ENCODE results near the gene COL4A6.

The COL4A6 gene

DNA sequence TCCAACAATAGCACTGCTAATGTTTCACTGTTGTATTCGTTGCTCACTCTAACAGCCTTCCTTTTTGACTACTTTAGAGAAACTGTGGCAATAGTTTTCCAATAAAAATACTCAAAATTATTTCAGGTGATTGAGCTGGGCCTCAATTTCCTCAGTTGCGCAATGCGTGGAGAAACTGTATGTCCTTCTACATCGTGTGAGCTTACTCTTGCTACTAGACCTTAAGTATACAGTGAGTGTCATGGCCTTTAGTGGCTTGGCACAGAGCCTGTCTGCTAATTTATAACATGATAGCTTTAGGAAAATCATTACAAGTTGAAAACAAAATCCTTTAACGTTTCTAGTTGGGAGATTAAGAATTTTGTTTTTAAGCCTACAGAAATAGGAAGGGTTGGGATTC, 114.5 kb downstream of the COL4A6 start:
- no peak for DNase-seq

DNA sequence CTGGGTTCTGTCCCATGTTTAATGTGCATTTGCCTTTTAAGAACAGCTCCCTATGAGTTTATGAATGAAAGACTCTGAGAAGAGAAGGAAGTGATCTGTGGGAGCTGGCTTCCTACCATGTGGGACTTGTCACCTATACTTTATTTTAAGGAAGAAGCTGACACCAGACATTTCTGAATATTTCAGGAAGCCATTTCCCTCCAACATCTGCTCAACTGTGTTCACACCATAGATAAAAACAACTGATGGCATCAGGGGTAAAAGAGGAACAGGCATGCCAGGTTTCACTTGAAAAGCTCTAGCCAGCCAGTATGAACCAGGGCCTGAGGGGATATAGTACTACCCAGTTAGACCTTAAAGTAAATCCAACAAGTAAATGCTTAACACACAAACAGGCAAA, 116.0 kb downstream of the COL4A6 start:
- DNase-seq: no peak

DNA sequence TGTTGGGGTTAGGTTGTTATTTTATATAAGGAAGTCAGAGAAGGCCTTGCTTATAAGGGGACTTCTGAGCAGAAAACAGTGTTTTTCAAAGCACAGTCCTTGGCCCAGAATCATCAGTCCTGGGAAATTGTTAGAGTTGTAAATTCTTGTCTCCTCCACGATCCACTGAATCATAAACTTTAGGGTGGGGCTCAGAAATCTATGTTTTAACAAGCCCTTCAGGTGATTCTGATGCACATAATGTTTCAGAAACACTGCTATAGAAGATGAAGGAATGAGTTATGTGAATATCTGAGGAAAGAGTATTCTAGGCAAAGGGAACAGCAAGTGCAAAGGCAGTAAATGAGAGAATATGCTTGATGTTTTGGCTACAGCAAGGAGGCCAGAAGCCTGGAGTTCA, 121.8 kb downstream of the COL4A6 start:
- DNase-seq: no peak

DNA sequence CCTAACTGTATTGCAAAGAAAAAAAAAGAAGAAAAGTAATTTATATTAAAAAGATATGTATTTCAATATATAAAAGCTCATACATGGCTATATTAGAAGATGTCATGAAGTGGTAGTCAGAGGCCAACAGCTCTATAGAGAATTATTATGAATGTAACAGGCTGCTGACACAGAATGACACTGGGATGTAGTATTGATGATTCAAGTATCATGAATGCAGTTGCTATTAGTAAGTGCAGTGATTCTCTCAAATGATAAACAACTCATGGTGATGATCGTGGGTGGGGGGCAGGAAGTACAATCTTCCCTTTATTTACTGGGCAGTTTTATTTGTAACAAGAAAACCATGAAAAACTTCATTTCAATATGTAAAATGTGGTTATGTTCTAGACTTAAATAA, 124.6 kb downstream of the COL4A6 start:
- no peak for DNase-seq

DNA sequence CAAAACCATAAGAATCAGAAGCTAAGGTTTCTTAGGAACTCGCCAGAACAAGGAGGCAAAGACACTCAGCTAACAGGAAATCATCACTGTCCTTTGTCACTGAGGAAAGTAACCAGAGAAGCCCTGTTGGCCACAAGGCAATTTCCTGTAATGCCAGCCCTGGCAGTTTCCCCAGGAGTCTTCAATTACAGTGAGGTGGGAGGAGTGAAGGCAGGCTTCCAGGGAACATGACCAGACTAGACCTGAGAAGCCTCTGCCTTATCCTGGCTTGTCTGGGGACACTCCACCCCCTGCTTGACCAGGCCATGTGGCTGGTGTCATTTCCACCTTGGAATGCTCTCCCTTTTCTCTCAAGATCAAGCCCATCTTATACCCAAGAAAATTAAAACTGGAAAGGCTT, 125.3 kb downstream of the COL4A6 start:
- DNase-seq: no peak

DNA sequence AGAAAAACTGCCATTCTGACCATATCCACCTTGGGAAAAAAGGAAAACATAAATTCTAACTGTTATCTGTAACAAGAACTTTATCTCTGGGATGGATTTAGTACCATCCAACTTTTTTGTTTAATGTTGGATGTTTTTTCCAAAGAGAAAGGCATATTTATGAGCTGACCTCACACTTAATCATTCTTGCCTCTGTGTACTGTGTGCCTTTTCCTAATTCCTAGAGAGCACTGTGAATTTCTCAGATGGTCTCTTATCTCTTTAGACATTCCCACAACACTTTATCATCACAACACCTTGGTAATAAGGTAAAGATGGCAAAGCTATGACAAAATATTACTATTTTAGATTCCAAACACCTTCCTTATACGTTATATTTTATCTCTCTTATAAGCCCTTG, 126.2 kb downstream of the COL4A6 start:
- no peak for DNase-seq

DNA sequence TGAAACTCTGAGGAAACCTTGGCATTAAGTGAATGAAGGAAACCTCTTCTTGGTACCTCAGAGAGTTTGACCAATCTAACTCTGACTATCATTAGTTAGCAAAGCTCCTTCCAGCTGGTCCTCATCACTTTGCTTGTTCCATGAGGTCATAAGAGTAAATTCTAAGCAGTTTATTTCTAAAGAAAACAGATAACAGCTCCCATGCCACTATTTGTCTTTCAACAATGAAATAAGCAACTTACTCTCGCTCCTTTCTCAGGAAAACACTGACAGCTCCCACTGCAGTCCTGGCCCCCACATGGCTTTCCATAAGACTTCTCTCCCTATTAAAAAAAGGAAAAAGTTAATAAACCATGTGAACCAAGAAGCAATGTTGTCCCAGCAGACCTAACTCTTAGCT, 127.7 kb downstream of the COL4A6 start:
- DNase-seq: no peak

DNA sequence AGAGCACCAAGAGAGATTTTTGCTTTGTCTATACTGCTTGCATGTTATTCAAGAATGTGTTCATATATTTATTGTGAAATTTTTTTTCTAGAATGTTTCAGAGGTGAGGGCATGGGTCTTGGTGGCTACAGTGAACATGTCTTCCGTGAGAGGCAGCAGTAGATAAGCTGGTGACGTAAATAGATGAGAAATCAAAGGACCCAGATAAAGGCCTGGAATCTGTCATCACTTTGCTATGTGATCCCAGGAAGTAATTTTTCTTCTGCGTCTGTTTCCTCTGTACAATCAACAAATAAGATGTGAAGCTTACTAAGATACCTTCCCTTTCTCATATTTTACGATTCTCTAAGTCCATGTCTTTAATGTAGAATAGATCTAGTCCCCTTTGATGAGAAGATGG, 129.1 kb downstream of the COL4A6 start:
- DNase-seq: no peak

DNA sequence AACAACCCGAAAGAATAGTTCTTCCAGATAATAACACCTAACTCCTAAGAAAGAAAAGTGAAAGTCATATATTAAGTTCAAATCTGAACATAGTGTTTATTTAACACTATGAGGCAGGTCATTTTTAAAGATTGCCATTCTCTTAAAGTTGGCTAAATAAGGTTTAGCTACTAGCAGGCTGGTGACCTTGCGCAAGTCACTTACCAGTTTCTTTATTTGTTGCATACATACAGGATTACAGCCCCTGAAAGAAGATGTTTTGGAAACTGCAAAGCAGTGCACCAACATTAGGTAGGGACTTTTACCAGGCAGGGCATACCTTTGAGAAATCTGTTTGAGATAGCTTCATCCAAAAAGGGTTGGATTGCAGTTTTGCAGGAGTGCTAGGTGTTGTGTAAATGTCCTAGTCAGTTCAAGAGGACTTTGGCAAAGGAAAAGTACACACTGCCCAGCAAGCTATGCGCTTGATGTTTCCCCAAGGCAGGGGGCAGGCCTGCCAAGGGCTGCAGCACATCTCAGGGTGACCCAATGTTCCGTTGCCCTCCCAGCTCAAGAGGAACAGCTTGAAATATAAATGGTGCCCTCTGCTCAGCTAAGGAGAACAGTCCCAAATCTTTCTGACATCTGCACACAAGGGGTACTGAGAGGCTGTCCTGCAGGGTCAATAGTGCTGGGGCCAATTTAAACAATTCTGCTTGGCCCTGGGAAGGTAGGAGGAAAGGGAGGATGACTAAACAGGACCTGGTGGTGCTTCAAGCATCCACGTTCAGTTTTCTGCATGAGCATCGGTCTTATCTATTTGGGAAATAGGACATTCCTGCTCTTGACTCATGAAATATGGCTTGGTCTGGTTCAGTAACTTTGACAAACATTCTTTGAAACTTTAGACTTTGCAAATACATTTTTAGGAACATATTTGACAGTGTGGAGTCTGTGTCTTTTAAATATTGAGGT, 130.8 kb downstream of the COL4A6 start:
- DNase-seq: no peak

DNA sequence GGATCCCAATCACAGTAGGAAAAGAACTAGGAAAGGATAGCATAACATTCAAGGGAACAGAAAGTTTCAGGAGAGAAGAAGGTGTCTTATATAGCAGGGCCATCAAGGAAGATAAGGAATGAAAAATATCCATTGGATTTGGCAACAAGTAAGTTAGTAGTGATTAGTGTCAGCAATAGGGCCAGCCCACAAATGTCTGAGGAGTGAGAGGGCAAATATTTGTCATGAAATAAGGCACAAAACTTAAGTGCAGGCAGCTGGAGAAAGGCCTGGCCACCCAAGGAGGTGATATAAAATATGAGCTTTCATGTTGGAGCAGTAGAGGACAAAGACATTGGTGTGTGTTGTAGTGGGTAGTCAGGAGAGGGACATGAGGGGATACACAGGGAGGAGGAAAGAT, 132.1 kb downstream of the COL4A6 start:
- DNase-seq: no peak

DNA sequence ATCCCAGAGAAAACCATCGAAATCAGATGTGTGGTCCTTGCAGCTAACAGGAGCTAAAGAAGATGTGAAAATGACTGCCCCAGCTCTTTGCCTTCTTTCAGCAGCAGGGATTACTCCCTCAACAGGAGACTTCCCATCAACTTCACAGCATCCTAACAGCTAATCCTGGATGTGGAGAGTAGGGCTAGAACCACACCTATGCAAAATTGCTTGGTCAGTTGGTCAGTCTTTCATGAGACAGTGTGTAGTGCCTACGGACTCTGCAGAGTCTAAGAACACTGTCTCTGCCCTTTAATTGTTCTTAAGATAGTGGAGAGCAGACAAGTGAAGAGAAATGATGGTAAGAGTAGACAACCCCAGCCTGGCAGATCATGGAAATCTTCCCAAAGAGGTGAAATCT, 133.5 kb downstream of the COL4A6 start:
- DNase-seq: no peak

DNA sequence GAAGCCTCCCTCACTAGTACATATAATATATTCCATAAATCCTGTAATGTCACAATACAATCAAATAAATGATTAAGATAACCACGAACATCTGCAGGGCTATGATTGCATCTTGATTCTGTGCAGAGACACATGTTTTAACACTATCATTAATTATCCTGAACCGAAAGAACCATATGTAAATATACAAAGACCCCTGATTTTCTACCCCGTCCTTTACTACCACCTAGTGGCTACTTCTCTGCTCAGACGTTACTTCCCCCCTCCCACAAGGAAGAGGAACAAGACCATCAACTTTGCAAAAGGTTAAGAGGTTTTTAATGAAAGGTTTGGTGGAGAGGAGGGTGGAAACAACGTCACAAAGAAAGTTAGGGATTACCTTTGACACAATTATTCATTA, 134.0 kb downstream of the COL4A6 start:
- DNase-seq: no peak

DNA sequence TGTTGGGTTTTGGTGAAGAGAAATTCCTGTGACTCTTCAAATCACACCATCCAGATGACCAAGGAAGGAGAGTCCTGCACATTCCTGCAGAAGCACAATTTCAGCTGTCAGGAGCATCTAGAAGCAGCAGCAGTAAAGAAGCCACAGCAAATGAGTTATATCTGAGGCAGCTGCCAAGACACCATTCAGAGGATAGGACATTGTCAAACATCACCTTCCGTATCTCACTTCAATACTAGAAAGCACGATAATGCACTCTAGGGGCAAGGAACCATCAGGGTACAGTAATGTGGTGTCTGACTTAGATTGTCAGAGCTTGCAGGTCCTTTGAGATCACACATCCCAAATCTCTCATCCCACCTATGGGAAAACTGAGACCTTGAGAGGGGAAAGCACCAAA, 134.5 kb downstream of the COL4A6 start:
- no peak for DNase-seq

DNA sequence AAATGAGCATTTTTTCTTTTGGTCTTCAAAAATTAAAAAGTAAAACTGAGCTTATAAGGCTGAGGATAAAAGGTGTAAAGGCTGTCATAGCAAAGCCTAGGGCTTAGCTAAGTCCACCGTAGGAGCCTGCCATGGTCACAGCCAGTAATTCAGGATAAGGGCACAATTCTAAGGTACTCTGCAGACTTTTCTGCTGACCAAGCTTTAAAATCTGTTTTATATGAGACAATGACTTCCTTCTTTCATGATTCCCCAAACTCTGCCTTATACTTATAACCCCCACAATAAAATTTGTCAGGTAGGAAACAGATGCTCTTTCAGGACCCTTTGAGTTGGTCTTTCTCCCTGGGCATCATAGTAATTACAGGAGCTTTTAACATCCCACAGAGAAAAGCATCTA, 138.5 kb downstream of the COL4A6 start:
- DNase-seq: no peak

DNA sequence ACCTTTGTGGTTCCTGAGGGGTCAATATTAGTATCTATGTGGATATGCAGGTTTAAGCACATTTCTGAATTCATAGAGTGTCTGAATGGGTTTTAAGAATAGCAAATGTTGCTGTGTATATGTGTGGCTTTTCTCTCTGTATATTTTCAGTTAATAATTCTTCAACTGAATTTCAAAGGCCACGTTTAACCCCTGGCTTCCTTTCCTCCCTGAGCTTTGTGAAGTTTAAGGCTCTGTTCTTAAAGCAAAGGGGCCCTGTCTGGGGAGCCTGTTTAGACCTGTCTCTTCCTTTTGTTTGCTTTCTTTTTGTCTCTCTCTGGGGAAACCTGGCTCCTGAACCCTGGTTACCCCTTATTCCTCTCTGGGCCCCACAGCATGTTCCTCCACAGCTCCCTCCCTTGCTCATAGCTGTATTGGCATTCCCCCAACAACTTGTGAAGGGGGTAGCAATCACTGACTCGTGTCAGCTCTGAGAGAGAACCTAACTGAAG, 139.1 kb downstream of the COL4A6 start:
- DNase-seq: no peak

DNA sequence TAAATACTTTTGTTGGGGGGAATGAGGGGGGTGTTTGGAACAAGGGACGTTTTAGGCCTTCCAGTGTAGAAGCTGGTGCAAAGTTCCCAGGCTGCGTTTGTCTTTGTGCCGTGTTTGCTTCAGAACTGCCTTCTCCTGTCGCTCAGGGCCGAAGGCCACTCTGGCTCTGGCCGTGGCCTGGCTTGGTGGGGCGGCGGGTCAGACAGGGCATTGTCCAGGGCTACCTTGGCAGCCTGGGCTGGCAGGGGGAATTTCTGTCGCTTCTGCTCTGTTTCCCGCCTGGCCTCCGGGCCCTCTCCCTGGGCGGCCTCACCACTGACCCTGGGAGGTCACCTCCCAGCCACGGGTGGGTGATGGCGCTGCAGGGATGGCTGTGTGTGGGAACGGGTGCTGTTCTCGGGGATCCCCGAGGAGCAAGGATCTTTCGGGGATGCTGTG, 140.0 kb downstream of the COL4A6 start:
- no peak for DNase-seq

DNA sequence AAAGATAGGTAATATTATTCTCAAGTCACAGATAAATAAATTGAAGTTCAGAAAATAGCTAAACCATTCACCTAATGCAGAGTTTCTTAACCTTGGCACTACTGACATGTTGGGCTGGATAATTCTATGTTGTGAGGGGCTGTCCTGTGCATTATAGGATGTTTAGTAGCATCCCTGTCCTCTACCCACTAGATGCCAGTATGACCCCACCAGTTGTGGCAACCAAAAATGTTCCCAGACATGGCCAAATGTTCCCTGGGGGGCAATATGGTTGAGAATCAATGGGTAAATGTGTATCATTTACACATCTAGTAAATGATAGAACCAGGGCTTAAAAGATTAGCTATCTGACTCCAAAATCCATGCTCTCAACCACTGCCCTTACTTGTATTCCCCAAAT, 140.9 kb downstream of the COL4A6 start:
- DNase-seq: no peak

DNA sequence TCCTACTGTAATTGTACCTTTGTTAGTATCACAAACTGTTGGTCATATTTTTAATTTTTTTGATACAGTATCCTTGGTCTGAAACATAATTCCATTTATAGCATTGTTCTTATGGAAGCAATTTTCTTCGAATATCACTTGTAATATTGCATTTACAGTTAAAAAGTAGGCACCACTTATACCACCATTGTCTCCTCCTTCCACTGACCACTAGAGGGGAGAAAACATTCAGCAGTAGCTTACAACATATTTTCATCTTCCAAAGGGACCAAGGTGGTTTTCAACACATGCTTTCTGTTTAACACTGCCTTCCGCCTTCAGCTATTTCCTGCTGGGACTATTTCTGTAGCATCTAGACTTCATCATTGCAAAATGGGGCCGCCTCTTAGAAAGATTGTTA, 146.2 kb downstream of the COL4A6 start:
- no peak for DNase-seq

DNA sequence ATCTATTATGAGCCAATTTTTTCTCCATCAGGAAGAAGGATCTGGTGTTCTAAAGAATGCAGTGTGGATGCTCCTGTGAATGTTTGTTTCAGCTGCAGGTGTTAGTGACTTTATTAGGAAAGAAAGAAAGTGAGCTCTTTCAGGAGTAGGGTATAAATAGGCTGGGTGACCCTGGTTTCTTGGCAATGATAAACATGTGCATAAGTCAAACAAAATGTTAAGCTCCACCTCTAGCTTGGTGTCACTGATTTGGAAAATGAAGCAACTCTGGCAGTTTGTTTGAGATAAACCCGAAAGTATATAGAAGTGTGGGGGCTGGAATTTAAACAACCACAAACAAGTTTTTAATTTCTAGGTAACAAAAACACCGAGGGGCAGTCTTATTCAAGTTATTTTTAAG, 152.3 kb downstream of the COL4A6 start:
- DNase-seq: no peak

DNA sequence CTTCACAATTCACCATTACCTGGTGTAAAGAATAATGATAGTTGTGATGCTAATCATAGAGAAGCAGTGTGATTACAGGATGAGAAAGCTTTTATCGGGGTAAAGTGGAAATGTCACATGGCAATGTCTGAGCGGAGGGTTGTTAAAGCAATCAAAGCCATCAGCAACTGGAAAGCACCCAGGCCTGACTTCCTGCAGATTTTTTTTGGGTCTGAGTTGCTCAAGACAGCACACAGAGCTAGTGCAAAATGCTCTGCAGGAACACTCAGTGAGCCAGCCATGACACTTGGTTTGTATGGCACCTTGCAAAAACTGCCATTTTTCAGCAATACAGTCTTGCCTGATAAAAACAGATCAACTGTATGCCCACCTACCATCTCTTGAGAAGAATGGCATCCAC, 152.9 kb downstream of the COL4A6 start:
- DNase-seq: no peak

DNA sequence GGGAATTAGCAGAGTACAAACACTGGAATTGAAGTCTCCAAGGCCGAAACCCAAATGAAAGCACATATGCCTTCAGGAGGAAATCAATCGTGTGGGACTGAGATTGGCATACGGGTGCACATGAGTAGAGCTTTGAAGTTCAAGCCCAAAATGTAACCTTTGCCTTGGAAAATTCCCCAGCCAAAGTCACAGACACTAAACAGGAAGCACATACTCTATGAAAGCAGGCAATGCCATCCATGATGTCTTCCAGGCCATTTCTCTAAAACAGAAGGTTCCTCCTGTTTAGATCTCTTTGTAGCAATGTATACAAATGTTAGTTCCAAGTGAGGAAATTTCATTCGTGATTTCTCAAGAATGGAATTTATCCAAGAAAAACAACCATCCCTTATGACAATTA, 162.5 kb downstream of the COL4A6 start:
- DNase-seq: no peak

DNA sequence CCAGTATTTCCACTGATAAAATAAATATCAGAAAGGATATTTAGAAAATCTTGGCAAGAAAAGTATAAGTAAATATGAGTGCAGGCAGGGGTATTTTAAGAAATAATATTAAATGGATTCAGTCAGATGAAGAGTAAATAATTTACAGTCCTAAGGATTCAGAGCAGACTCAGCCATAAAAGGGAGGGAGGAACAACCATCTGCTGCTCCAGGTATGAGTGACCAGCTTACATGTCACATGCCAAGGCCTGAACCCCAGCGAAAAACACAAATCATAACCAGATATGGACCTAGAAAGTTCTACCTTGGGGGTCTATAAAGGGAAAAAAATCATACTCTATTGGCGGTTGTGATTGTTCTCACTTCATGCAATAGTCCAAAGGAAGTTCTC, 166.8 kb downstream of the COL4A6 start:
- DNase-seq: no peak

DNA sequence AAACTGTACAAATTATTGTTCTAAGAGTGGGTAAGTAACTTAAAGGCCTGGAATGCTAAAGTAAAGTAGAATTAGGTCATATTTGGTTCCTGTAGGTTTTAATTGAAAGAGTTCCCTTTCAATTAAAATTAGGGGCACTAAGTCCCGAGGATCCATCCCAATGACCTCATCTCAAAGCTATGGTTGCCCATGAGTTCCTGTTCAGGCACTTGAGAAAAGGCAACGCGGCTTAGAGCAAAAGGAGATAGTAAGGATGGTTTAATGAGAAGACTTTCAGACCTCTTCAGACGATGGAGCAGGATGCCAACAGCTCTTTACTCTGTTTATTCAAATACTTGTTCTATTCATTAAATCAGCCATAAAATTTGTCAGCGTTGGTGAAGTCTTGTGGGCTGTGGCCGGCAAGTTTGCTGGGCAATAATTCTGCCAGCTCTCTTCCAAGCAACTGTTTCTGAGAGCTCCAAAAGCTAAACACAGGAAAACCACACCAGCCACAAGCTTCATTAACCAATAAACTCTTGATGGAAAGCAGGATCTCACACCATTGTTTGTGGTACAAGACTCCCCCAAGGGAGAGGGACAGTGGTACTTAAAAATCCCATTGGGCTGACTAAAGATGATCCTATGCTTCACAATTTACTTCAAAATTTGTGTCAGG, 167.4 kb downstream of the COL4A6 start:
- no peak for DNase-seq

DNA sequence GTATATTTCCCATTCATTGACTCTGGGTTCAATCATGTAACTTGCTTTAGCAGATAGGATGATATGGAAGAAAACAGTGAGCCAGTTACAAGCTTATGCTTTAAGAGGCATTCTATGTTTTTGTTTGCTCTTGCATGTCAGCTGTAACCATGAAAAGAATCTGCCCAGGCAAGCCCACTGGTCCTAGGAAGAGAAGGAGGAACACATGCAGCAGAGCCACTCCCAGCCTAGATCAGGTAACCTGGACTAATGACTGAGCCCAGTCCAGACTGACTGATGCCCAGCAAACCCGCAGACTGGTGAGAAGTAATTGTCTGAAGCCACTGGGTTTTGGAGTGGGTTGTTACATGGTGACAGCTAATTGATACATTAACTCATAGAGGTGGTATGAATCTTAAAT, 167.9 kb downstream of the COL4A6 start:
- DNase-seq: no peak

Data from CD4-positive, alpha-beta T cell treated with Interleukin-15 for 1 hour (primary cell).